GM21576 (cell line): ENCODE results near the gene ATP6V1G2.
"Not testable (repeated sequence)": the region's sequence is repeated elsewhere in the genome, so short reads cannot be mapped to it uniquely, and the experiment has no call there.

Experiments
- ATAC-seq: cut with Tn5 transposase; IDR thresholded peaks from one replicate; pipeline ENCODE4 v1.9.1; 2021; ENCODE audit warnings: mild to moderate bottlenecking, moderate library complexity; ENCODE audit not compliant: unreplicated experiment

The ATP6V1G2 gene

DNA sequence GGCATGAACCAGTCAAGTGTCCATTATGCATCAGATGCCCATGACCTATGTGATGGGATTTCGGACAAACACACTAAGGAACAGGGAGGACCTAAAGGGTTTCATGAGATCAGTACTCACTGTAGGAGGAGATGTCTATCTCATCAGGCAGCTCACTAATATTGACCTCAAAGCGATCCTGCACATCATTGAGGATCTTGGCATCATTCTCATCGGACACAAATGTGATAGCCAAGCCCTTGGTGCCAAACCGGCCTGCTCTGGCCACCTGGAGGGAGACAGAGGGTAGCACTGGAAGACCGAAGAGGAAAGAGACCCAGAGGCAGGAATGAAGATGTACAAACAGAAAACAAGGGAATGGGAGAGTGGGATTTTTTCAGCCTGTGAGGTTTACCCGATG lies 15.7 kb downstream of the ATP6V1G2 start:
- no peak for ATAC-seq

DNA sequence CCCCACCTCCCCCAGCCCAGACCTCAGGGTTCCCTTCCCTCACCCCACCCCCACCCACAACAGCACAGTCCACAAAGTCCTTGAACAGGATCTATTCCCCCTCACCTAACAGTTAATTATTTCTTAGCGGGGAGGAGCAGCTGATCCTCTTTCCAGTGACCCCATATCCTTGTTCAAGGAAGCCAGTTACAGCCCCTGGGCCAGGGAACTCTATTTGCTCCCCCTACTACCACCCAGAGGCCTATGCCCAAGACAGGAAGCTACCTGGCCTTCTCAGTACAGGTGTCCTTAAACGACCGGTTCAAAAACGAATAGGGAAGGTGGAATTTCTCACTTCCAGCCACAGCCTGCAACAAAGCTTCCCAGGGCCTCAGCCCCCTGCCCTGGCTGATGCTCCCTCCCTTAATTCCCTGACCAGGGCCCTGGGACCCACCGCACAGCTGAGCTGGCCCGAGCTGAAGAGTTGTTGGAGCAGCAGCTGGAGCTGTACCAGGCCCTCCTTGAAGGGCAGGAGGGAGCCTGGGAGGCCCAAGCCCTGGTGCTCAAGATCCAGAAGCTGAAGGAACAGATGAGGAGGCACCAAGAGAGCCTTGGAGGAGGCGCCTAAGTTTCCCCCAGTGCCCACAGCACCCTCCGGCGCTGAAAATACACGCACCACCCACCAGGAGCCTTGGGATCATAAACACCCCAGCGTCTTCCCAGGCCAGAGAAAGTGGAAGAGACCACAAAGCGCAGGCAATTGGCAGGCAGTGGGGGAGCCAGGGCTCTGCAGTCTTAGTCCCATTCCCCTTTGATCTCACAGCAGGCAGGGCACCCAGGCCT lies 16.9 kb downstream of the ATP6V1G2 start:
- no peak for ATAC-seq

DNA sequence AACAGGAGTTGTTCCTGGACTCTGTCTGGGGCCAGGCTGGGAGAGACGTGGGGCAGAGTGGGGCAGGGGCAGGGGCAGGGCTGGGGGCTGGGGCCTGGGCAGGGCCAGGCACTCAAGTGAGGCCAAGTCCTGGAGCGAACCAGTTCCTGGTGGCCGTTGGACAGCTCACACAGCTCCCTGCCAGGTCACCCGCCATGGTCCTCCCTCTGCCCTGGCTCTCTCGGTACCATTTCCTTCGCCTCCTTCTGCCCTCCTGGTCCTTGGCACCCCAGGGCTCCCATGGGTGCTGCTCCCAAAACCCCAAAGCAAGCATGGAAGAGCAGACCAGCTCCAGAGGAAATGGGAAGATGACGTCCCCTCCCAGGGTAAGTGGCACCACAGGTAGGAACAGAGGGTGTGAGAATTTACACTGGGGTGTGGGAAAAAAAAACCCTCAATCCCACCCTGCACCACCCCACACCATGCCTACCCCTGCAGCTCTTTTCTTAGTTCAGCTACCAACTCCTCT lies 17.5 kb downstream of the ATP6V1G2 start, which contains the start of gene MCCD1:
TSS of gene MCCD1 (plus strand) at position 142 of the 508 bp plus-strand sequence. CDS start at position 195, 53 bp downstream.
- no peak for ATAC-seq

DNA sequence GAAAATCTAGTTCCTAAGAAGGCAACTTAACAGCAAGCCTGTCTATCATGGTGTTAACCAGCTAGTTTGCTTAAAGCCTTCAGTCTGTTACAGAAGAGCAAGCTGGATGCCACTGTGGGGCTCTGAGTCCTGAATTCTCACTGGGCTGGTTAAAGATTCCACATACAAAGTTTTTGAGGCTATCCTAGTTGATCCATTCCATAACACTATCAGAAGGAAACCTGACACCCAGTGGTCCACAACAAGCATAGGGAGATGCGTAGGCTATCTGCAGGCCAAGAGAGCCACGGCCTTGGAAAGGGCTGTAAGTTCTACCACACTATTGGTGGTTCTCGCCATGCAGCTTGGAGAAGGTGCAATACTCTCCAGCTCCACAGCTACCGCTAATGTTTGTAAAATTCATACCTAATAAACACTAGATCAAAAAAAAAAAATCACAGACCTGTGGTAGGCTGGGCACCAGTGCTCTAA lies 18.1 kb downstream of the ATP6V1G2 start:
- ATAC-seq = no peak

DNA sequence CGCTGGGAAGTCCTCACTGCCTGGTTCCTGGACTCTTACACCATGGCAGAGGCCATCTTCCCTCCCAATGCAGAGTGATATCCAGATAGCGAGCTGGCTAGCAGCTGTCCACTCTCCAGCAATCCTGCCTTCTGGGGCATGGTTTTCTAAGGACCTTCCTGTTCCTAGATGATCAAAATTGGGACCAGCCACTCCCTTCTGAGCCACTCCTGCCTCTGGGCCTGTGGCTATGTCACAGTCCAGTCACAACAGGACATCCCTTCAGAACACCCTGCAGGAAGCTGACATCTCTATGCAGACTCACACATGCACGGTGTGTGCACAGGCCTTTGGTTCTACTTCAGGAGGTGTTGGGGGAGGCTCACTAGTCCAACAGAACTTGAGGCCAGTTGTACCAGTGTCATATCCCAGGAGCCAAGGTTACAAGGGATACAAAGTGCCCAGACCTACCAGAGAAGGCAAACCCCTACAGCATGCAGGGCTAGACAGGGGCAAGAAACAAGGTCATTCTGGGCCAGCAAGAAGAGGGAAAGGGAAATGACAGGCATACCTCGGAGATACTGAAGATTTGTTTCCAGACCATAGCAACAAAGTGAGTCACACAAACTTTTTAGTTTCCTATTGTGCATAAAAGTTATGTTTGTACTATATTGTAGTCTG lies 20.3 kb downstream of the ATP6V1G2 start:
- no peak for ATAC-seq

DNA sequence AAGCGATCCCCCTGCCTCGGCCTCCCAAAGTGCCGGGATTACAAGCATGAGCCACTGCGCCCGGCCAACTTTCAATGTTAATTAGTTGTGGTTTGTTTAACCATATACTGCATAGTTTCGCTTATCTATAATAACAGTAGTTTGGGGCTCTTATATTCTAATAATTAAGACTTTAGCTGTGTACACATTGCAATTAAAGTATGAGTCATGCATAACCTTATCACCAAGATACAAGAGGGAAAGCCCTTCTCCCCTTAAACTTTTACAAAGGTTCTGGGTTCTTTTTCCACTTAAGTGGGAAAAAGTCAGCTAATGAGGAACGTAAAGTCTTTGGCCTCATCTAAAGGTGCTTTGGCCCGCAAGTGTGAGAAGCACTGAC lies 20.9 kb downstream of the ATP6V1G2 start:
- no peak for ATAC-seq

DNA sequence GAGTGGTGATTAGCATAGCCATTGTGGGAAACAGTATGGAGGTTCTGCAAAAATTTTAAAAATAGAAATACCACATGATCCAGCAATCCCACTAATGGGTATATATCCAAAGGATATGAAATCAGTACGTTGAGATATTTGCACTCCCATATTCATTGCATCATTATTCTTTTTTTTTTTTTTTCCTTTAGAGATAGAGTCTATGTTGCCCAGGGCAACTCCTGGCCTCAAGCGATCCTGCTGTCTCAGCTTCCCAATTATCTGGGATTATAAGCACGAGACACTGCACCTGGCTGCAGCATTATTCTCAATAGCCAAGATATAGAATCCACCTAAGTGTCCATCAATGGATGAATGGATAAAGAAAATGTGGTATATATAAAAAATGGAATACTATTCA lies 24.6 kb downstream of the ATP6V1G2 start:
- ATAC-seq = no peak

DNA sequence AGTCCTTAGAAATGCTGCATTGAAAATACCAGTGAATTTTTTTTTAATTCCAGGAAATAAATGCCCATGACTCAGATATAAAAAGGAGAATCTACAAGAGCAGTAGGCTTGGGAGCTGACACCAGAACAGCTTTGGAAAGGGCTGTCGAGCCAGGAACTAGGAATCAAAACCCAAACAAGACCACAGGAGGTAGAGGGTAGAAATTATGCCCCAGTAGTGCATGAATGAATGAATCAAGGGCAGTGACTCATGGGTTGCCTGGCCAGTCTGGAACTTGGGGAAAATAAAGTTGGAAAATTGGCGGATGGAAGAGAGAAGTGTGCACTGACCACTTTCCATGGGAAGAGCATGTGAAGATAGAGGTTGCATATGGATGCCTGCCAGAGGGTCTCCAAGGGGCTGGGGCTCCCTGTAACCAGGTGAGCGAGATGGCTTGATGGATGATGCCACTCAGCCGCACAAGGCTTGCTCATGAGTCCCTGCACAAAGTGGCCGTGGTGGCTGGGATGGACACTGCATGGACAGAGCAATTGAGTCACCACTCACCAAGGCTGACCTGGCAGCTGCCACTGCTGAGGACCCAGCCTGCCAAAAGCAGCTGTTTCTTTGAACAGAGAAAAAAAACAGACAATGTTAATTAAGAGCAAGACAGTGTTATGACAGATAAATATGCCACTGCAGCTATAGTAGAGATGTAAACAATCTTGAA lies 32.8 kb downstream of the ATP6V1G2 start:
- ATAC-seq = no peak

DNA sequence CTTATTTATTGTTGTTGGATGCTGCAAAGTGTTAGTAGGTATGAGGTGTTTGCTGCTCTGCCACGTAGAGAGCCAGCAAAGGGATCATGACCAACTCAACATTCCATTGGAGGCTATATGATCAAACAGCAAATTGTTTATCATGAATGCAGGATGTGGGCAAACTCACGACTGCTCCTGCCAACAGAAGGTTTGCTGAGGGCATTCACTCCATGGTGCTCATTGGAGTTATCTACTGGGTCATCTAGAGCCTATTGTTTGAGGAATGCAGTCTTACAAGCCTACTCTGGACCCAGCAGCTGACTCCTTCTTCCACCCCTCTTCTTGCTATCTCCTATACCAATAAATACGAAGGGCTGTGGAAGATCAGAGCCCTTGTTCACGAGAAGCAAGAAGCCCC lies 36.4 kb downstream of the ATP6V1G2 start:
- ATAC-seq = no peak

DNA sequence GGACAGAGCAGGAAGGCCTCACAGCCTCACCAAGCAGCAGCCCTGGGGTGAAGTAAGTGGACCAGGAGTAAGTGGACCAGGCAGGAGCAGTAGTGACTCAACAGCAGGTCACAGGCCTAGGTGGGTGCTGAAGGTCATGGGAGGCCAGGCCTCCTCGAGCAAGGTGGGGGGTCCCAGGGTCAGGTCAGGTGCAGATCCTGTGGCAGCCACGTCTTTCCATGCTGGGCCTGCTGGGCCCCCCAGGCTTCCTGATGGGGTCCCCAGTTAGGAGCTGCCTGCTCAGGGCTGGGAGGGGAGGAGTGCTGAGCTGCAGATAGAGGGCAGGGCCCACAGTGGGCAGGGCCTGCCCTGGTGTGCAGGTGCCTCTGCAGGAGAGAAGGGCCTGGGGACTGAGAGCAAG lies 37.4 kb downstream of the ATP6V1G2 start:
- ATAC-seq = not testable (repeated sequence)

DNA sequence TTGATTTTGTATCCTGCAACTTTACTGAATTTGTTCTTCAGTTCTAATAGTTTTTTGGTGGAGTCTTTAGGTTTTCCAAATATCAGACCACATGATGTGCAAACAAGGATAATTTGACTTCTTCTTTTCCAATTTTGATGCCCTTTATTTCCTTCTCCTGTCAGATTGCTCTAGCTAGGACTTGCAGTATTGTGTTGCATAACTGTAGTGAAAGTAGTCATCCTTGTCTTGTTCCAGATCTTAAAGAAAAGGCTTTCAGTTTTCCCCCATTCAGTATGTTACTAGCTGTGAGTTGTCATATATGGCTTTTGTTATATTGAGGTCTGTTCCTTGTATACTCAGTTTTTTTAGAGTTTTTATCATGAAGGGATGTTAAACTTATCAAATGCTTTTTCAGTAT lies 43.8 kb downstream of the ATP6V1G2 start:
- ATAC-seq = no peak

DNA sequence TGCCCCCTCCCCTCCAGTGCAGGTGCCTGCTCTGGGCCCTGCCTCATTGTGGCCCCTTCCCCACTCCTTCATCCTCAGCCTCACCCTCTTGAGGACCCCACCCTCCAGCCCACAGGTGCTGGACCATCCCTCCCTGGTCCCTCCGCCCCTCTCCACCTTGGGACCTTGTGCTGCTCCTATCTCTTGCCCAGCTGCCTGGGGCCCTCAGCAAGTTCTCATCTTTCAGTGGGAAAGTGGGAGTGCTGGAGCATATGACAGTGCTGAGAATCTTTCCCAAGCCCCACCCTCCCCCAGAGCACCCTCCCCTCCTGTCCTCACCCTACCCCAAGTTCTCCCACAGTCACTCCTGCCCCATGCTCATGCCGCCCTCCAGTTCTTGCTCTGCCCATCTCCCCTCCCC lies 46.8 kb downstream of the ATP6V1G2 start:
- not testable (repeated sequence) for ATAC-seq

DNA sequence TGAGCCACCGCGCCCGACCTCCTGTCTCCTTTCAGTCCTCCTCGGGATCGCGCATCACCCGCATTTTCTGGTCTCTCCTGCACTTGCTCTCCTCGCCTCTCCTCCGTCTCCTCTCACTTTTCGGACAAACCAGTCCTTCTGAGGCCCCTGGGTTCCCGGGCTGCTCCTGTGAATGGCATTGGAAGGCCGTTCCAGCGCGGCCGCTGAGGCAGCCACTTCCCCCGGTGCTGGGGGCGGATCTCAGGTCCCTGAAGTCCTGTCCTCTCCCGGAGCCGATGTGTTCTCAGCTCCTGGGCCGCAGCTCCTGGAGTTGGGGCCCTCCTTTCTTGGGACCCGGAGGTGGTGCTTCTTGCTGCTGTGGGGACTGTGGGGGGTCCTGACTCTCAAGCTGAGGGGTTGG lies 47.7 kb downstream of the ATP6V1G2 start:
- no peak for ATAC-seq

DNA sequence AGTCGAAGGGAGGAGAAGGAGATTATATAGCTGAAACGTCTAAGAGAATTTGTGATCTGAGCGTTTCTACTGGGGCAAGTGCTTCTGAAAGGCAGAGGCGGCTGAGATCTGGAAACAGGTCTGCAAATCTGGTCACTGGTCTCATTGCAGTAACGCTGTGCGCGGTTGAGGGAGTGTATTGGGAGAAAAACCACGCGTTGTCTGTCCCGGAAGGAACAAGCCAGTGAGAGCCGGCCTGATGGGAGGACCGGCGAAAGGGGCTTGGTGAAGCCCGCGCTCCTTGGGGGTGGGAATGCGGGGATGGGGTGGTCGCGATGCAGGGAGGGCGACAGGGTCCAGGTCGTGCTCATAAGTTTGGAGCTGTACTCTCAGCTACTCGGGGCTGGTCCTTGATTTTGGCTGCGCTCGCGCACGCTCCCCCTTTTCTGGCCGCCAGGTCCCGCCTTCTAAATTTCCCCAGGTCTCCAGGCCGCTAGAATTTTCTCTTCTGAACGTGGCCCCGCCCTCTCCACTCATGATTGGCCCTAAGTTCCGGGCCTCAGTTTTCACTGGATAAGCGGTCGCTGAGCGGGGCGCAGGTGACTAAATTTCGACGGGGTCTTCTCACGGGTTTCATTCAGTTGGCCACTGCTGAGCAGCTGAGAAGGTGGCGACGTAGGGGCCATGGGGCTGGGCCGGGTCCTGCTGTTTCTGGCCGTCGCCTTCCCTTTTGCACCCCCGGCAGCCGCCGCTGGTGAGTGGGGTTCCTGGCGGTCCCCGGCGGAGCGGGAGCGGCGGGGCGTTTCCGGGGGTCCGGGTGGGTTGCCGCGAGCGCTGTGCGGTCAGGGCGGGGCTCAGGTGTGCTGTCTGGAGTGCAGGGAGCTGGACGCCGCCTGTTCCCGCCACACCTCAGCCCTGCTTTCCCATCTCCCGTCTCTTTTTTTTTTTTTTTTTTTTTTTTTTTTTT lies 48.6 kb downstream of the ATP6V1G2 start, which contains the start of gene MICB:
TSS of gene MICB (plus strand) at position 615 of the 946 bp plus-strand sequence. CDS start at position 664, 49 bp downstream.
- ATAC-seq = peak; percentile 54

DNA sequence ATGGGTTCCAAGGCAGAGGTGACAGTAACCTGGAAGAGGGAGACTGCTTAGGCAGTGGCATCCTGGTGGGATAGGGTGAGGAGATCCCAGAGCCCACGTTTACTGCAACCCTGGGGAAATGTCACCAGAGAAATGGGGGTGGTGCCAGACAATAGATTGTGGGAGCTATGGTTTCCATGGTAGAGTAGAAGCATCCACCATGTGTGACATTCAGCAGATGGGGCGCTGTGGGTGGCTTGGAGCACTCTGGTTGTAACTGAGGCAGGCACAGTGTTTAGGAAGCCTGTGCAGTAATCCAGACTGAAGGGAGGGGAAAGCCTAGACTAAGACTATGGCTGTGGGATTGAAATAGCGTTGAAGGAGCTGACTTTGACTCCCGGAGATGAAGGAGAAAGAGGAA lies 49.6 kb downstream of the ATP6V1G2 start:
- not testable (repeated sequence) for ATAC-seq

DNA sequence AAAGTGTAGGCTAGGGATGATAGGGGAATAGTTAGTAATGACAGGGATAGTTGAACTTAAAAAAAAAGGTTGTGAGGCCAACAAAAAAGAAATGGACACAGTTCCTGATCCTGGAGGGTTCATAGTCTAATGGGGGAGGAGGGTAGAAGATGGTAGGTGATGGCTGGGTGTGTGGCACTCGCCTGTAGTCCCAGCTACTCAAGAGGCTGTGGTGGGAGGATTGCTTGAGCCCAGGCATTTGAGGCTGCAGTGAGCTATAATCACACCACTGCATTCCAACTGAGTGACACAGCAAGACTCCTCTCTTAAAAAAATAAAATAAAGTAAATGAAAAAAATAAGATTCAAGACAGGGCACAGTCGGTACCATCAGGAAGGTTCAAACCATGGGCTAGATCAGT lies 50.8 kb downstream of the ATP6V1G2 start:
- no peak for ATAC-seq
